Vagina (tissue), 2 donors: ENCODE data around the gene IQCM.

Experiments
- POLR2A ChIP-seq, 2 donors: fragments of 450-650 bp; IDR thresholded peaks; one replicate each; pipeline ENCODE4 v1.6.1; 2017; ENCODE audit warnings: antibody characterized with exemption in 2 of 2, mild to moderate bottlenecking in 2 of 2, moderate library complexity in 2 of 2
- POLR2AphosphoS5 ChIP-seq, 2 donors: sonication (generic); formaldehyde crosslinking; IDR thresholded peaks; one replicate each; pipeline ENCODE4 v1.9.0; 2017; ENCODE audit warnings: antibody characterized with exemption in 2 of 2, mild to moderate bottlenecking in 2 of 2, low read depth in 1 of 2; ENCODE audit not compliant: insufficient read depth in 1 of 2

DNA sequence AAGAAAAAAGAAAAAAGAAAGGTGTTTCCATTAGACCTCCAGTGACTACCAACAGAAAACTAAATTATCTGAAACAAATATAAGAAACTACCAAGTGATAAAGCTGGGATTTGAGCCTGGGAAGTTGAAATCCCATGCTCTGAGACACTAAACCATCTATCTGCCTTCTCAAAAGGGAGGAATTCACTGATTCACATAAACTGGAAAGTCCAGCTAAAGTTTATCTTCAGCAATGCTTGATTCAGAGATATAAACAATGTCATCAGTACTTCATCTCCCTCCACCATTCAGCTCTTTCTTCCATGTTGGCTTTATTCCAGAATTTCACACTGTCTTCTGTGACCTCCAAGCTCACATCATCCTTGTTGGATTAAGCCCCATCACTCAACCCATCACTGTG, 96.3 kb downstream of the IQCM start:
- TF ChIP-seq POLR2A (IDR thresholded peaks at IDR 0.05) (no peak), POLR2AphosphoS5 (IDR thresholded peaks at IDR 0.05; ENCODE audit: insufficient read depth in 1 of 2, low read depth in 1 of 2) (no peak)
